GM19239 (cell line): ENCODE results near the gene SUMO4.
"Not testable (repeated sequence)": the region's sequence is repeated elsewhere in the genome, so short reads cannot be mapped to it uniquely, and the experiment has no call there.

Experiments used
- DNase-seq: peaks from one replicate; pipeline ENCODE4 v3.0.0; 2011; ENCODE audit warnings: low spot score; ENCODE audit not compliant: insufficient read length
- FAIRE-seq: peaks from 2 replicates; lab custom pipeline; 2011; peaks lifted over from hg19 to GRCh38; lab: Jason Lieb, UNC

The SUMO4 gene

GRCh38 chr6:149428606-149429005, 28.5 kb downstream of the SUMO4 start:
- DNase-seq (no peak), FAIRE-seq (no peak)

GRCh38 chr6:149429427-149430360, 29.6 kb downstream of the SUMO4 start:
- DNase-seq, result no peak

GRCh38 chr6:149431905-149432775, 32.1 kb downstream of the SUMO4 start:
- FAIRE-seq, result peak; percentile 93

More at GRCh38 chr6:149429427-149430360, 29.6 kb downstream of the SUMO4 start:
- no peak for FAIRE-seq

GRCh38 chr6:149433405-149433804, 33.3 kb downstream of the SUMO4 start:
- DNase-seq, result no peak
- FAIRE-seq, result no peak

More at GRCh38 chr6:149431905-149432775, 32.1 kb downstream of the SUMO4 start:
- DNase-seq, result peak; percentile 90

GRCh38 chr6:149433881-149434280, 33.8 kb downstream of the SUMO4 start:
- DNase-seq (no peak), FAIRE-seq (no peak)

- DNase-seq, result no peak
- FAIRE-seq, result no peak
These were observed 36.0 kb downstream of the SUMO4 start for GRCh38 chr6:149435919-149436586.

- FAIRE-seq (no peak), DNase-seq (no peak)
These were observed 36.6 kb downstream of the SUMO4 start for GRCh38 chr6:149436647-149437046.

- FAIRE-seq (no peak), DNase-seq (no peak)
These were observed 37.1 kb downstream of the SUMO4 start for GRCh38 chr6:149437212-149437611.

GRCh38 chr6:149438855-149439254, 38.8 kb downstream of the SUMO4 start:
- DNase-seq (no peak), FAIRE-seq (no peak)

- FAIRE-seq (no peak), DNase-seq (no peak)
These were observed 39.6 kb downstream of the SUMO4 start for GRCh38 chr6:149439626-149440025.

- FAIRE-seq (no peak), DNase-seq (no peak)
These were observed 40.9 kb downstream of the SUMO4 start for GRCh38 chr6:149440735-149441671.

GRCh38 chr6:149441740-149442139, 41.7 kb downstream of the SUMO4 start:
- DNase-seq, result no peak
- no peak for FAIRE-seq

- FAIRE-seq (no peak), DNase-seq (no peak)
These were observed 43.5 kb downstream of the SUMO4 start for GRCh38 chr6:149443411-149444181.

- FAIRE-seq, DNase-seq: not testable (repeated sequence)
These were observed 44.5 kb downstream of the SUMO4 start for GRCh38 chr6:149444360-149445094.

- FAIRE-seq (no peak), DNase-seq (no peak)
These were observed 45.0 kb downstream of the SUMO4 start for GRCh38 chr6:149445095-149445466.

- no peak for DNase-seq
- FAIRE-seq, result no peak
These were observed 45.5 kb downstream of the SUMO4 start for GRCh38 chr6:149445573-149445972.

GRCh38 chr6:149446791-149447376, 46.8 kb downstream of the SUMO4 start:
- no peak for FAIRE-seq
- DNase-seq, result no peak
